ENCODE measurements around the gene RDH11.

DNA sequence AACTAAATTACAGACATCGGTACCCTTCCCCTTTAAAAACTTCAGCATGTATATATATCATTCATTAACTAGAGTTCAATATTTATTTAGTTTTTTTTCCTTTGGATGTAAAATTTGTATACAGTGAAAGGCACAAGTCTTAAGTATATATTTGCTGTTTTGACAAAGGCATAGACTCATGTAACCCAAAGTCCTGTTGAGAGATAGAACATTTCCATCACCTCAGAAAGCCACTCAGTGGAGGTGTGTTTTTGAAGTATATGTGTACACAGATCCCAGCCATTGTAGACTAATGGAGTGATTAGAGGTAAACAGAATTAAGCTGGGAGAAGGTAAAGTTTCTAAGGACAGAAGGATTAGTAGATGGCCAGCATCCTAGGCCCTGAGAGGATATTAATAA, 21.5 kb upstream of the RDH11 start:
- no peak for TF ChIP-seq POLR2AphosphoS5 (IDR thresholded peaks at IDR 0.05)
- TF ChIP-seq, protein P1, sequence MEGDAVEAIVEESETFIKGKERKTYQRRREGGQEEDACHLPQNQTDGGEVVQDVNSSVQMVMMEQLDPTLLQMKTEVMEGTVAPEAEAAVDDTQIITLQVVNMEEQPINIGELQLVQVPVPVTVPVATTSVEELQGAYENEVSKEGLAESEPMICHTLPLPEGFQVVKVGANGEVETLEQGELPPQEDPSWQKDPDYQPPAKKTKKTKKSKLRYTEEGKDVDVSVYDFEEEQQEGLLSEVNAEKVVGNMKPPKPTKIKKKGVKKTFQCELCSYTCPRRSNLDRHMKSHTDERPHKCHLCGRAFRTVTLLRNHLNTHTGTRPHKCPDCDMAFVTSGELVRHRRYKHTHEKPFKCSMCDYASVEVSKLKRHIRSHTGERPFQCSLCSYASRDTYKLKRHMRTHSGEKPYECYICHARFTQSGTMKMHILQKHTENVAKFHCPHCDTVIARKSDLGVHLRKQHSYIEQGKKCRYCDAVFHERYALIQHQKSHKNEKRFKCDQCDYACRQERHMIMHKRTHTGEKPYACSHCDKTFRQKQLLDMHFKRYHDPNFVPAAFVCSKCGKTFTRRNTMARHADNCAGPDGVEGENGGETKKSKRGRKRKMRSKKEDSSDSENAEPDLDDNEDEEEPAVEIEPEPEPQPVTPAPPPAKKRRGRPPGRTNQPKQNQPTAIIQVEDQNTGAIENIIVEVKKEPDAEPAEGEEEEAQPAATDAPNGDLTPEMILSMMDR (IDR thresholded peaks at IDR 0.05), result no peak

Measured in prostate gland (tissue), 2 donors.